Activated naive CD4-positive, alpha-beta T cell treated with anti-CD3 and anti-CD28 coated beads, Interleukin-2, amount 50 U/mL, for 16 hours (primary cell): ENCODE data around the gene ZNF311.
"Not testable (repeated sequence)": the region's sequence is repeated elsewhere in the genome, so short reads cannot be mapped to it uniquely, and the experiment has no call there.

Experiments
- DNase-seq: peaks from one replicate; pipeline ENCODE4 v3.0.0-alpha.2; 2020

Gene ZNF311

GRCh38 chr6:28982476-28983266 is 22.4 kb downstream of the ZNF311 start:
- no peak for DNase-seq

- DNase-seq, result peak; percentile 69
Observed at GRCh38 chr6:28981833-28982475, 23.2 kb downstream of the ZNF311 start.

GRCh38 chr6:28981431-28981832 is 23.7 kb downstream of the ZNF311 start:
- DNase-seq, result peak; percentile 79

GRCh38 chr6:28980852-28981430 is 24.2 kb downstream of the ZNF311 start:
- peak; percentile 57 for DNase-seq

GRCh38 chr6:28980137-28980851 is 24.8 kb downstream of the ZNF311 start:
- DNase-seq, result no peak

GRCh38 chr6:28979679-28980078 is 25.4 kb downstream of the ZNF311 start:
- DNase-seq, result no peak

- DNase-seq, result no peak
Observed at GRCh38 chr6:28978959-28979561, 26.1 kb downstream of the ZNF311 start.

GRCh38 chr6:28978133-28978491 is 27.0 kb downstream of the ZNF311 start:
- DNase-seq, result no peak

GRCh38 chr6:28977341-28978132 is 27.6 kb downstream of the ZNF311 start:
- peak; percentile 17 for DNase-seq

GRCh38 chr6:28976677-28977076 is 28.4 kb downstream of the ZNF311 start:
- DNase-seq, result no peak

GRCh38 chr6:28974505-28974904 is 30.6 kb downstream of the ZNF311 start:
- DNase-seq, result no peak

GRCh38 chr6:28970056-28970455 is 35.1 kb downstream of the ZNF311 start:
- not testable (repeated sequence) for DNase-seq

GRCh38 chr6:28969129-28969528 is 36.0 kb downstream of the ZNF311 start:
- DNase-seq, result no peak

GRCh38 chr6:28968476-28968875 is 36.6 kb downstream of the ZNF311 start:
- no peak for DNase-seq

- DNase-seq, result no peak
Observed at GRCh38 chr6:28965706-28966105, 39.4 kb downstream of the ZNF311 start.

- no peak for DNase-seq
Observed at GRCh38 chr6:28960846-28961500, 44.1 kb downstream of the ZNF311 start.

- DNase-seq, result not testable (repeated sequence)
Observed at GRCh38 chr6:28958561-28959243, 46.4 kb downstream of the ZNF311 start.

- not testable (repeated sequence) for DNase-seq
Observed at GRCh38 chr6:28957795-28958314, 47.3 kb downstream of the ZNF311 start.

- DNase-seq, result no peak
Observed at GRCh38 chr6:28956331-28956730, 48.8 kb downstream of the ZNF311 start.

- DNase-seq, result no peak
Observed at GRCh38 chr6:28953585-28954258, 51.4 kb downstream of the ZNF311 start.
